Cardiac fibroblast (primary cell): Measurements from ENCODE around the gene TMCO5A.
A peak's percentile ranks its signal among the peaks of the same experiment; 100 is the strongest.

ENCODE experiments used
- DNase-seq, 2 donors: peaks; one replicate each; pipeline versions ENCODE4 v3.0.0 to v3.0.0-alpha.2; 2010; ENCODE audit warnings: low read depth in 2 of 2
- H3K4me3 ChIP-seq, 2 donors: replicated peaks in 1 of 2; 1 replicate in 1 of 2; 2 replicates in 1 of 2; pipeline ENCODE4 v1.5.1; 2011; ENCODE audit warnings: low read depth in 2 of 2, low read length in 2 of 2, mild to moderate bottlenecking in 2 of 2, moderate library complexity in 1 of 2
- CTCF ChIP-seq: IDR thresholded peaks from one replicate; pipeline ENCODE4 v1.5.1; 2011; ENCODE audit warnings: low read depth, mild to moderate bottlenecking, low read length, inconsistent platforms

The TMCO5A gene

DNA sequence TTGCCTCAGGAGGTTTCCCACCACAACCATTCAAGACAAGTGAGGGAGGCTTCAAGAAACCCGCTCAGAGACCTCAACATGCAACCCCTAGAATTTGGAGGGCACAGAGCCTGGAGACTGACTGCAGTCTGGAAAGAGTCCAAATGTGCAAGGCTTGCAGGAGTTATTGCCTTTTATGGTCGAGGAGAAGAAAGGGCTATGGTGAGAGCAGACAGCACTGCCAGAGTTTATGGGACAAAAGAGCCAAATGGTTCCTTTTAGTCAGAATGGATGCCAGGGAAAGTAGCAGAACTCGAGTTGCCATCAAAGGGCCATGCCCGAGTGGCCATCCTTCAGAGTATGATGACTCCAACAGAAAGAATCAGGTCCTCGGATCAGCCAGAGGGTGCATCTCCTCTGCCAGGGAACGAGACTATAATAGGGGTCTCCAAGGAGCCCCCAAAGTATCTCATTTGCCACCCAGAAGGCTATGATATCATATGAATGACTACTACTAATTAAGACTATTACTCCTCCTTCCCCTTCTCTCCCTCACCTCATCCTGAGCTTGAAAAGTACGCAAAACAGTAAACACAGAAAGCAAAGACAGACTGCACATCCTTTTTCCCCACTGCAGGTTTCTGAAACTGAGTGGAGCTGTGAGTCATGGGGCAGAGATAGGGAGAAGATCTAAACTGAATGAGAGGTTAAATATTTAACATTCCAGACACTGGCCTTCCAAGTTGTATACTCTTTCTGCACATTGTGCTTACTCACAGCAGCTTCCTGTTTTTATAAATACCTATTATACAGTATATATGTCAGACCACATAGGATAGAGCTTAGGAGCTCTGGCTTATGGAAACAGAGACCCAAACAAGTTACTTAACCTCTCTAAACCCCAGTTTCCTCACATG, 33.9 kb upstream of the TMCO5A start:
- no peak for TF ChIP-seq CTCF
- H3K4me3 ChIP-seq = no peak overlapping the region
- peak; percentile 65 to 76 for DNase-seq

DNA sequence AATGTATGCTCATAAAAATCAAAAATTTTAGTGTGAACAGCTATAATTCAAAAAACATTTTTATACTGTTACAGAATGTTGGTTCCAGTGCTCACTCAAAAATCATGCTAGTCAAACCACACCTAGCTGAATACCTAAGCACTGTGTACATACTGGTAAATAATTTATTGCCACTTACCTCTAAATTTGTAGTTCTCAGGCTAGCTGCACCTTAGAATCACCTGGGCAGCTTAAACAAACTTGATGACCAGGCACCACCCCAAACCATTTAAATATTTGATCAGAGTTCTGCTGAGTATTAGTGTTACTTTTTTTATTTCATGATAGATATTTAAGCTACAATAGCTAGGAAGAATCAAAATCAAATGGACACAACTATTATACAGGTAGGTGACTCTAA, 32.3 kb upstream of the TMCO5A start:
- no peak for TF ChIP-seq CTCF
- DNase-seq = no peak
- no peak overlapping the region for H3K4me3 ChIP-seq

DNA sequence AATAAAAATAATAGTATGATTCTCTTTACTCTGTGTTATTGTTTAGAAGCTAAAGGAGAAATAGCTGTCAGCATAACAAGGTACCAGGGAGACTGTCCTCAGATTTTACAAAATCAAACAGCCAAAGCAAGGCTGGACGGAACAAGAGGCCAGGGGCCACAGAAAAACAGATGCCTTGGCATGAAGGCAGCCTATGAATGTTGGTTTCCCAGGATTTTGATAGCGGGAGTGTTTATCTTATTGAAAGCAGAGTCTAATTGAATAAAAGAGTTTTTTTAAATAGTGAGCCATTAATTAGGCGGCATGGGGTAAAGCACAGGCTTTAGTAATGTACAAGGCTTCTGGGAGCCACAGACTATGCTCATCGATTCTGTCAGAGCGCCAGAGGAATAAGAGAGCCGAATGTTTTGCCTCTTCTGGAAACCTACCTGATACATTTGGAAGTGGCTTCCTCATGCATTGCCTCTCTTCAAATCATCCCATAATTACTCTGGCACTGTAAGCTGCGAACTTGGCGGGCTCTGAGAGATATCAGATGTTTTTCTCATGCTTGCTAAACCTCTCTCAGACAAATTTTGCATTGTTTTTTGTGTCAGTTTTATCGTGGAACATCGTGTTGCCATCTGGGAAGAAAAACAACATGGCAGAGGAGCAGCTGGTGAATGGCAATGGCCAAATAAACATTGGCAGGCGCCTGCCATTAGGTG, 30.4 kb upstream of the TMCO5A start:
- TF ChIP-seq CTCF = no peak
- no peak for DNase-seq
- no peak overlapping the region for H3K4me3 ChIP-seq

DNA sequence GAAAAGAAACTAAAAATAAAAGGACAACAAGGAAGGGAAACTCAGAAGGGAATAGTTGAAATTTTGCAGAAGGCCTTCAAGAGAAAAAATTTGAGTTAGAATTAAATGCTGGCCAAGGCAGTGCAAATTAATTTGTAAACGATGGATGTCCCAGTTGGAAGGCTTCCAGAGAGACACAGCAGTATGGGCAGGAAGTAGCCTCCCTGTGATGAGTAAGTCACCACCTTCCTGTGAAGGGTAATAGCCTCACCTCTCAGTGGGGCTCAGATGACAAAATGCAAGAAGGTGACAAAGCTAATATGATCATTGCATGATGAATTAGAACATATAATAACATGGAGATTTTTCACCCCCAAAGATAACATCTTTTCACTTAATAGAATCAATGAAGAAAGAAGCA, 27.3 kb upstream of the TMCO5A start:
- peak; percentile 28 to 38 for DNase-seq
- H3K4me3 ChIP-seq = no peak overlapping the region
- no peak for TF ChIP-seq CTCF

GRCh38 chr15:37921527-37922385, 12.7 kb upstream of the TMCO5A start:
- peak in 1 of 2 donors; percentile 33 for DNase-seq
- H3K4me3 ChIP-seq = no peak overlapping the region
- no peak for TF ChIP-seq CTCF

DNA sequence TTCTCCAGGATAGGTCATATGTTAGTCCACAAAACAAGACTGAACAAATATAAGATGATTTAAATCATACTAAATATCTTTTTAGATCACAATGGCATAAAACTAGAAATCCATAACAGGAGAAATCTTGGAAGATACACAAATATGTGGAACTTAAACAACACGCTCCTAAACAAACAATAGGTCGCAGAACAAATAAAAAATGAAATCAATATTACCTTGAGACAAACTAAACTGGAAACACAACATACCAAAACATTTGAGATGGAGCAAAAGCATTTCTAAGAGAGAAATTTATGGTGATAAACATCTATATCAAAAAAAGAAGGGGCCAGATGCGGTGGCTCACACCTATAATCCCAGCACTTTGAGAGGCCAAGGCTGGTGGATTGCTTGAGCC, 8.3 kb upstream of the TMCO5A start:
- TF ChIP-seq CTCF = no peak
- DNase-seq = no peak
- no peak overlapping the region for H3K4me3 ChIP-seq
